ENCODE data around the gene TMSB15A. TPM values are rescaled to one million over a fixed set of nuclear protein-coding genes. Genes with fewer than 3 reads are reported as not detected.
A peak's percentile ranks its signal among the peaks of the same experiment; 100 is the strongest.
"Not testable (repeated sequence)": the region's sequence is repeated elsewhere in the genome, so short reads cannot be mapped to it uniquely, and the experiment has no call there.

The TMSB15A gene
- total RNA-seq (16.0 TPM), polyA plus RNA-seq (ENCODE audit: insufficient read depth in 1 of 8, insufficient read length in 8 of 8, low replicate concordance in 1 of 8) (10 to 100 TPM; 11.2 to 22.8 (median 16.9) TPM)
- long read RNA-seq, donor 1, transcript TMSB15A-201 (3 exons, 685 nt), result major isoform, 10 of 10 reads
- long read RNA-seq, donor 1, partial matches to known transcripts, result 0 of 10 reads
- long read RNA-seq, donor 1, other reads (novel, unspliced or antisense), result 0 of 10 reads
- long read RNA-seq, donor 2, result 0 reads
- long read RNA-seq, donor 3, transcript TMSB15A-201 (3 exons, 685 nt), result major isoform, 5 of 5 reads
- long read RNA-seq, donor 3, partial matches to known transcripts, result 0 of 5 reads
- long read RNA-seq, donor 3, other reads (novel, unspliced or antisense), result 0 of 5 reads
- long read RNA-seq, donor 4, transcript TMSB15A-201 (3 exons, 685 nt), result major isoform, 15 of 15 reads
- long read RNA-seq, donor 4, partial matches to known transcripts, result 0 of 15 reads
- long read RNA-seq, donor 4, other reads (novel, unspliced or antisense), result 0 of 15 reads
- long read RNA-seq, donor 5, transcript TMSB15A-201 (3 exons, 685 nt), result major isoform, 21 of 21 reads
- long read RNA-seq, donor 5, partial matches to known transcripts, result 0 of 21 reads
- long read RNA-seq, donor 5, other reads (novel, unspliced or antisense), result 0 of 21 reads
- long read RNA-seq, donor 6, transcript TMSB15A-201 (3 exons, 685 nt), result major isoform, 21 of 34 reads
- long read RNA-seq, donor 6, partial matches to known transcripts, result 13 of 34 reads
- long read RNA-seq, donor 6, other reads (novel, unspliced or antisense), result 0 of 34 reads
- long read RNA-seq, donor 7, transcript TMSB15A-201 (3 exons, 685 nt), result major isoform, 22 of 22 reads
- long read RNA-seq, donor 7, partial matches to known transcripts, result 0 of 22 reads
- long read RNA-seq, donor 7, other reads (novel, unspliced or antisense), result 0 of 22 reads
- long read RNA-seq, donor 8, transcript TMSB15A-201 (3 exons, 685 nt), result major isoform, 8 of 21 reads
- long read RNA-seq, donor 8, partial matches to known transcripts, result 13 of 21 reads
- long read RNA-seq, donor 8, other reads (novel, unspliced or antisense), result 0 of 21 reads
- long read RNA-seq, donor 9, transcript TMSB15A-201 (3 exons, 685 nt), result major isoform, 8 of 8 reads
- long read RNA-seq, donor 9, partial matches to known transcripts, result 0 of 8 reads
- long read RNA-seq, donor 9, other reads (novel, unspliced or antisense), result 0 of 8 reads
- long read RNA-seq, donor 10, transcript TMSB15A-201 (3 exons, 685 nt), result major isoform, 20 of 20 reads
- long read RNA-seq, donor 10, partial matches to known transcripts, result 0 of 20 reads
- long read RNA-seq, donor 10, other reads (novel, unspliced or antisense), result 0 of 20 reads
- long read RNA-seq, donor 11, transcript TMSB15A-201 (3 exons, 685 nt), result major isoform, 11 of 11 reads
- long read RNA-seq, donor 11, partial matches to known transcripts, result 0 of 11 reads
- long read RNA-seq, donor 11, other reads (novel, unspliced or antisense), result 0 of 11 reads

DNA sequence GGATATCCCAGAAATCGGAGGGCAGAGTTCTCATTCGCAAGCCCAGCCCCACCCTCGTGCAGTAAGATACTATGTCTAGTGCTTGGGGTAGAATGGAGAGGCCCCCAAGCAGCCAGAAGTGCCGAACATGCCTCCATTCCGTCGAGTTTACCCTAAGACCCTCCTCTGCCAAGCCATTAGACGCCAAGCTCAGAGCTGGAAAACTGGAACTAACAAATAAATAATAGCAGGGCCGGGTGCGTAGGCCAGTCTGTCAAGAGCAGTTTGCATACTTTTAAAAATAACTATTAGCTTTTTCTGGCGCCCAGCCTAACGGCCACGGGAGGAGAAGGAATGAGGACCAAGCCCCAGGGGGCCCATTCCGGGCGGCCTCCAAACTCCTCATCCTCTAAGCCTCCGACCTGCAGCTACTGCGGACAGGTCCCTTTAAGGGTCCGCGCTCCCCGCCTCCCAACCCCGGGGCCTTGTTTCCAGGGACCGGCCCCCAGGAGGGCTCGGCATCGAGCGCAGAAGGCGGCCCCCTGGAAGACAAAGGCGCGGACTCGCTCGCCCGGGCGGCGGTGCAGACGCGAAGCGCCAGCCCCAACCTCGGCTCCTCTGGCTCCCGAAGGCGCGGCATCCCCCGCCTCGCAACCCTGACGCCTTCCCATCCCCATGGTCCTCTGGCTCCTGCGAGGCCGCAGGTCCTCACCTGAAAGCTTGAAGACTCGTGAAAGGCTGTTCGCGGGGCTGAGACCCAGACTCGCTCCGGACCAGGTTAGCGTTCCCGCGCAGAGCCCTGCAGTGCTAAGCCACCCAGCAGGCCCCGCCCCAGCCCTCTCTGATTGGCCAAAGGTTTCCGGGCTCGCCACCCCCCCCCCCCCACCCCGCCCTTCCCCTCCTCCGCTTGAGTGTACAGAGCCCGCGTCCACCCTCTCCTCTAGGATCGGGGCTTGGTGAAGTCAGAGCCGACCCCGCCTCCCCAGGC, at the start of gene TMSB15A:
Gene TMSB15A (minus strand): TSS at position 765 of the 967 bp plus-strand sequence.
- peak within 1 kb of the TSS; percentile 46 for H3K4me3 ChIP-seq (ENCODE audit: low read length)
- no peaks in the 10 kb centered on the region for H3K9me3 ChIP-seq (replicated peaks; ENCODE audit: control insufficient read depth, low read depth, low read length)
- H3K27ac ChIP-seq (ENCODE audit: low read length), result peak within 1 kb of the TSS; percentile 75
- H3K27me3 ChIP-seq (ENCODE audit: control insufficient read depth, insufficient read depth, low read length), result peaks cover 12% of the 10 kb centered on the region
- peak; percentile 84 for DNase-seq
- WGBS (ENCODE audit: insufficient coverage), result 35% methylated on average over 43 of the region's 62 CpGs
- H3K4me1 ChIP-seq (ENCODE audit: control insufficient read depth, insufficient read depth, low read length), result peaks cover 7% of the 10 kb centered on the region
- H3K36me3 ChIP-seq (ENCODE audit: control insufficient read depth, insufficient read depth, low read length), result no peaks in the 10 kb centered on the region

DNA sequence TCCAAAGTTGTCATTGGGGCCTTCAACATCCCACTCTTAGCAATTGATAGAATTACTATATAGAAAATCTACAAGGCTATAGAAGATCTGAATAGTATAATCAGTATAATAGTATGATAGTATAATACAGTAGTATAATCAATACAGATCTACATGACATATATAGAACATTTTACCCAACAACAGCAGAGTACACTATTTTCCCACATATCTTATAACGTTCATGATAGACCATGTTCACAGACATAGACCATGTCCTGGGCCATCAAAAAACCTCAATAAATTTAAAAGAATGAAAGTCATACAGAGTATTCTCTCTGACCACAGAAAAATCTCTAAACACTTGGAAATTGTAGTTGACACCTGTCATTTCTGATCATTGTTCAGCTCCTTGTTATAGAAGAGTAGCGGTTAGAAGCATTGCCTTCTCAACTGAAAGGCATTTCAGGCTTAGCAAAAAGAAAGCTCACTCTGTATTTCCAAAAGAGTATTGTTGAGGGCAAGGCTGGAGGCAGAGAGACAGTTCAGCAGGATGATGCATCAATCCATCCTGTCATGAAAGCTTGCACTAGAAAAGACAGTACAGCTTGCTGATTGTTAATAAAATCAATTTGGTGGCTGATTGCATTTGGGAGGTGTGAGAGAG, 44.0 kb upstream of the TMSB15A start:
- Histone ChIP-seq H3K4me1 (ENCODE audit: control insufficient read depth, insufficient read depth, low read length) (no peaks in the 10 kb centered on the region), H3K27ac (ENCODE audit: low read length) (no peak overlapping the region), H3K4me3 (ENCODE audit: low read length) (no peak overlapping the region), H3K9me3 (replicated peaks; ENCODE audit: control insufficient read depth, low read depth, low read length) (no peaks in the 10 kb centered on the region), H3K27me3 (ENCODE audit: control insufficient read depth, insufficient read depth, low read length) (peaks cover 8% of the 10 kb centered on the region), H3K36me3 (ENCODE audit: control insufficient read depth, insufficient read depth, low read length) (no peaks in the 10 kb centered on the region)
- no CpG with 5 or more reads among the region's 2 CpGs for WGBS (ENCODE audit: insufficient coverage)
- DNase-seq, result no peak

DNA sequence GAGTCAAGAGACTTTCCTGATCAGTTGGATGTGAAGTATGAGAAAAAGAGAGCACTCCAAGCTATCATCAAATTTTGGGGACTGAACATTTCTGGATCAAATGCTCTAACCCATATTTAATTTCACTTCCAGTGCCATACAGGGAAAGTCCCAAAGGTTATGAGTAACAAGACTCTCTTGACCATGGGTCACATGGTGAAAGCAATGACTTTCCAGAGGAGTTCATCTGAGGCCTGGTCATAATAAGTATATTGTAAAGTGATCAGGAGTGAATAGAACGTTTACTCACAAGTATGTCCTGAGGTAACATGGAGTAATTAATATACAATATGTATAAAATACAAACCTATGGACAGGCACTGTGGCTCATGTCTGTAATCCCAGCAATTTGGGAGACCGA, 42.1 kb upstream of the TMSB15A start:
- no CpG with 5 or more reads among the region's 2 CpGs for WGBS (ENCODE audit: insufficient coverage)
- no peak for DNase-seq
- Histone ChIP-seq H3K27me3 (ENCODE audit: control insufficient read depth, insufficient read depth, low read length) (peaks cover 13% of the 10 kb centered on the region), H3K36me3 (ENCODE audit: control insufficient read depth, insufficient read depth, low read length) (no peaks in the 10 kb centered on the region), H3K27ac (ENCODE audit: low read length) (no peak overlapping the region), H3K9me3 (replicated peaks; ENCODE audit: control insufficient read depth, low read depth, low read length) (no peaks in the 10 kb centered on the region), H3K4me1 (ENCODE audit: control insufficient read depth, insufficient read depth, low read length) (no peaks in the 10 kb centered on the region), H3K4me3 (ENCODE audit: low read length) (no peak overlapping the region)

DNA sequence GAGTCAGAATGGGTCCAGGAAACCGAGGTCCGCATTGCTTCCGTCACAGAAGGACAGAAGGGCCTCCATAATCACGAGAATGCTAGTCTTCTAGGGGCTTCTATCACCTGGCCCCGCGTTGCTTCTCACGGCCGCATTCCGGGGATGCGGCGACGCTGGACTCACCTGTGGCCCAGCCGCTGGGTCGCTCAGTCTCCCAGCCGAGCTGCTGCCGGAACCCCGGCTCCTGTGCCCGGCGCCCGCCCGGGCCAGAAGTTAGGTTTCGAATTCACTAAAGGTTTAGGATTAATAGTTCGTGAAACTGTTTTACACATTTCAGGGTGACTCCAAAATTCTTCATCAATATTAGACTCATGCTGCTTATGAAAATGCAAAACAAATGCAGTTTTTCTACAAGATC, 31.7 kb upstream of the TMSB15A start:
- no peak overlapping the region for H3K27ac ChIP-seq (ENCODE audit: low read length)
- no peak overlapping the region for H3K4me3 ChIP-seq (ENCODE audit: low read length)
- DNase-seq, result no peak
- H3K4me1 ChIP-seq (ENCODE audit: control insufficient read depth, insufficient read depth, low read length), result no peaks in the 10 kb centered on the region
- 73% methylated on average over 21 of the region's 23 CpGs for WGBS (ENCODE audit: insufficient coverage)
- H3K36me3 ChIP-seq (ENCODE audit: control insufficient read depth, insufficient read depth, low read length), result no peaks in the 10 kb centered on the region
- no peaks in the 10 kb centered on the region for H3K9me3 ChIP-seq (replicated peaks; ENCODE audit: control insufficient read depth, low read depth, low read length)
- peaks cover 29% of the 10 kb centered on the region for H3K27me3 ChIP-seq (ENCODE audit: control insufficient read depth, insufficient read depth, low read length)

DNA sequence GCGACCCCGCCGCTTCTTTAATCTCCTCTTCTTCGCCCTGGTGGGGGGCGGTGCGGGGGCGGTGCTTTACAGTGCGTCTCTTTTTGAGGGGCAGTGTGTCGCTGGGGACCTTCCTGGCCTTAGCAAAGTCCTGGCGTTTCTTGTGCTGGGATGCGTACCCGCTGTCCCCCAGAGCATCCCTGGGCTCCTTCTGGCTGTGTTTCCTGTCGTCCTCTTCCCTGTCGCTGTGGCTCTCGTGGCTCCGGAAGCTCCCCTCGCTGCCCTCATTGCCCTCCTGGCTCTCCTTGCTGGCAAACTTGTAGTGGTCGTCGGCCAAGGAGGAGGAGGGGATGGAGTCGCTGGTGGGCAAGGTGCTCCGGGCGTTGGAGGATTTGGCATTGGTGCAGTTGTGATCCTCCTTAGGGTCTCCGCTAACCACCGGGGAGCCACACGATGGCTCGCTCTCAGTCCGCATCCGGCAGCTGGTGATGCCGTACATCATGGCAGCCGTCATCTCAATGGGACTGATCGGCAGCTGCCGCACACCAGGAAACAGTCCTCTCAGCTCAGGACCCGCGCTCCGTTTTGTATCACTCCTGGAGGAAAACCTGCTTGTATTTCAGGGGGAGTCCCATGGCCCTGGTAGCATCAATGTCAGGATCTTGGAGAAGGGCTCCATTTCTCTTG, 30.4 kb upstream of the TMSB15A start:
- Histone ChIP-seq H3K36me3 (ENCODE audit: control insufficient read depth, insufficient read depth, low read length) (no peaks in the 10 kb centered on the region), H3K27ac (ENCODE audit: low read length) (no peak overlapping the region), H3K4me3 (ENCODE audit: low read length) (peak overlapping the region; percentile 26), H3K9me3 (replicated peaks; ENCODE audit: control insufficient read depth, low read depth, low read length) (no peaks in the 10 kb centered on the region), H3K27me3 (ENCODE audit: control insufficient read depth, insufficient read depth, low read length) (peaks cover 29% of the 10 kb centered on the region), H3K4me1 (ENCODE audit: control insufficient read depth, insufficient read depth, low read length) (no peaks in the 10 kb centered on the region)
- peak; percentile 4 for DNase-seq
- WGBS (ENCODE audit: insufficient coverage), result 40% methylated on average over 33 of the region's 35 CpGs

DNA sequence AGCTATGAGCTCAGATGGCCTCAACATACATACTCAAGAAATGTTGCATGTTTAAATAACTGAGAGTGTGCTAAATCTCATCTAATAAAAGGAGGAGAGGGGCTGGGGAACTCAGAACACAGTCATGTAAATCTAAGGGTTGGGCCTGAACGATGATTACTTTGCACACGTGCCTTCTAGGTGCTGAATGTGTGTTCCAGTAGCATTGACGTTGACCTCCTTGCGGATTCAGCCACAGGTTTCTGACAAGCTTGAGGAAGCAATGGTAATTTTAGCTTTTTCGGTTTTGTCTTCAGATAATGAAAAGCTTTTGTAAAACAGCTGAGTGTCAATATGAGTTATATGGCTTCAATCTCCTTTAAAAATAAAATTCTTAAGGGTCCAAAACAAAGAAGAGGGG, 29.6 kb upstream of the TMSB15A start:
- H3K27me3 ChIP-seq (ENCODE audit: control insufficient read depth, insufficient read depth, low read length), result peaks cover 27% of the 10 kb centered on the region
- H3K27ac ChIP-seq (ENCODE audit: low read length); H3K4me3 ChIP-seq (ENCODE audit: low read length); H3K36me3 ChIP-seq (ENCODE audit: control insufficient read depth, insufficient read depth, low read length); H3K4me1 ChIP-seq (ENCODE audit: control insufficient read depth, insufficient read depth, low read length); DNase-seq; H3K9me3 ChIP-seq (replicated peaks; ENCODE audit: control insufficient read depth, low read depth, low read length): not testable (repeated sequence)
- WGBS (ENCODE audit: insufficient coverage), result 55% methylated on average over 3 of the region's 5 CpGs

DNA sequence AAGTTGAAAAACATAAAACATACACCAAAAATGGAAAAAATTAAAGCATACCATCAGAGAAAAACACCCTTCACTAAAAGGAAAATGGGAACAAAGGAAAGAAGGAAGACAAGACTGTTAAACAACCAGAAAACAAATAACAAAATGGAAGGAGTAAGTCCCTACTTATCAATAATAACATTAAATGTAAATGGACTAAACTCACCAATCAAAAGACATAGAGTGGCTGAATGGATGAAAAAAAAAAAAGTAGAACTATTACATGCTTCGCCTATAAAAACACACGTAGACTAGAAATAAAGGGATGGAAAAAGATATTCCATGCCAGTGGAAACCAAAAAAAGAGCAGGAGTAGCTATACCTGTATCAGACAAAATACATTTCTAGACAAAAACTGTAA, 19.4 kb upstream of the TMSB15A start:
- no CpG with 5 or more reads among the region's 2 CpGs for WGBS (ENCODE audit: insufficient coverage)
- H3K9me3 ChIP-seq (replicated peaks; ENCODE audit: control insufficient read depth, low read depth, low read length), result peaks cover 3% of the 10 kb centered on the region
- no peaks in the 10 kb centered on the region for H3K36me3 ChIP-seq (ENCODE audit: control insufficient read depth, insufficient read depth, low read length)
- no peak overlapping the region for H3K27ac ChIP-seq (ENCODE audit: low read length)
- no peak overlapping the region for H3K4me3 ChIP-seq (ENCODE audit: low read length)
- no peak for DNase-seq
- no peaks in the 10 kb centered on the region for H3K4me1 ChIP-seq (ENCODE audit: control insufficient read depth, insufficient read depth, low read length)
- H3K27me3 ChIP-seq (ENCODE audit: control insufficient read depth, insufficient read depth, low read length), result peaks cover 5% of the 10 kb centered on the region

DNA sequence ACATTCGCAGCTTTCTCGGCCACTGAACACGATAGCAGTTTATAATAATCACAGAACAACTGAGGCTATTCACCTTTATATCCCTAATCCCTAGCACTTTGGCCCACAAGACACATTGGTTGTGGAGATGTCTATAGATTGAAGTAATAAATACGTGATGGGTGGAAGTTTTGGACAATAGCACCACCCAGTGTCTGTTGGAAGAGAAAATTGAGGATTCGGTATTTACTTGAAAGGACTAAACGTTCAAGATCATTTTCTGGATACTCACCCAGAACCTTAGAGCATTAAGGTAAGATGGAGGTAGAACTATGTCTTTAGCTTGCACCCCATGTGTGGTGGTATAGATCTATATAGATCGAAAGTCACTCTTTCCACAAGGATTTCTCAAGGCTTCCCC, 787 bp upstream of the TMSB15A start:
- H3K27me3 ChIP-seq (ENCODE audit: control insufficient read depth, insufficient read depth, low read length), result peaks cover 12% of the 10 kb centered on the region
- peak overlapping the region; percentile 47 for H3K27ac ChIP-seq (ENCODE audit: low read length)
- no peaks in the 10 kb centered on the region for H3K9me3 ChIP-seq (replicated peaks; ENCODE audit: control insufficient read depth, low read depth, low read length)
- H3K36me3 ChIP-seq (ENCODE audit: control insufficient read depth, insufficient read depth, low read length), result no peaks in the 10 kb centered on the region
- peak; percentile 41 for DNase-seq
- H3K4me3 ChIP-seq (ENCODE audit: low read length), result no peak overlapping the region
- WGBS (ENCODE audit: insufficient coverage), result no CpG with 5 or more reads among the region's 7 CpGs
- peaks cover 7% of the 10 kb centered on the region for H3K4me1 ChIP-seq (ENCODE audit: control insufficient read depth, insufficient read depth, low read length)
